Measurements from ENCODE around the gene ZCCHC7.
"Not testable (repeated sequence)": the region's sequence is repeated elsewhere in the genome, so short reads cannot be mapped to it uniquely, and the experiment has no call there.

Gene ZCCHC7

DNA sequence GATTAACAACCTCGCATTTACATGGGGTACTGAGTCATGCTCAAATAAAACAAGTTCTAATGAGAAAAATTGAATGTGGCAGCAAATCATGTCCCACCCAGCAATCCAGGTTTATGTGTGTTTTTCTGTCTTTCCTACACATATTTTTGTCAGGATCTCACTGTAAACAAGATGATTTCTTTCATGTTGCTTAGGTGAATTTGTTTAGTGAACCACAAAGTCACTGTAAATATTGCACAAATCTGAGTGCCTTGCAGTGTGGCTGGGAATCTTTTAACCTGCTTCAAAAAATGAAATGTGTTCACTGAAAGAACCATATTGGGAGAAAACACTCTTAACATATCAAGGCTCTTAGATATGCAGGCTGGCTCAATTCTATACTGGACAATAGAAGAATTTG, 23.1 kb upstream of the ZCCHC7 start:
- no peak for DNase-seq (ENCODE audit: low read depth)
- no peak overlapping the region for H3K4me3 ChIP-seq (ENCODE audit: low read length)
- no peaks in the 10 kb centered on the region for H3K27me3 ChIP-seq (replicated peaks; ENCODE audit: control insufficient read depth, insufficient read depth, low read length)
- H3K4me1 ChIP-seq (ENCODE audit: control insufficient read depth, insufficient read depth, low read length): no peaks in the 10 kb centered on the region
- H3K36me3 ChIP-seq (ENCODE audit: control insufficient read depth, insufficient read depth, low read length, severe bottlenecking): no peaks in the 10 kb centered on the region
- no peak overlapping the region for H3K9ac ChIP-seq (ENCODE audit: low read length)
- no peaks in the 10 kb centered on the region for H3K9me3 ChIP-seq (ENCODE audit: control insufficient read depth, low read length)

DNA sequence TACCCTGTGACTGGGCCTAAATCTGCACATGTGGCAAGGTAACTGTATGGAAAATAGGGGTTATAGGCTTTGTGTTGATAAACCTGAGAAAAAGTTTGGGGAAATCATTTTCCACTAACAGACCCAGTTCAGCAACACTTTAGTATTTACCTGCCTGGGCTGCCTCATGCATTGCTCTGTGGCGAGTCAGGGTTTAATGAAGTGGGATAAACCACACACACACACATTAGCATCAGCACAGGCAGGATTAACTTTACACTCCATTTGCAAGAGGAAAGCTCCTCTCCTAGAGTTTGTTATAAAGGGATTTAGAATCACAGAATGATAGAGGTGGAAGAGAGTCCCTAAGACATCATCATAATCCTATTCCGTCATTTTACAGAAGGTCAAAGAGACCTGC, 20.0 kb upstream of the ZCCHC7 start:
- peaks cover 7% of the 10 kb centered on the region for H3K4me1 ChIP-seq (ENCODE audit: control insufficient read depth, insufficient read depth, low read length)
- no peak for DNase-seq (ENCODE audit: low read depth)
- H3K9ac ChIP-seq (ENCODE audit: low read length): no peak overlapping the region
- H3K27me3 ChIP-seq (replicated peaks; ENCODE audit: control insufficient read depth, insufficient read depth, low read length): no peaks in the 10 kb centered on the region
- H3K36me3 ChIP-seq (ENCODE audit: control insufficient read depth, insufficient read depth, low read length, severe bottlenecking): no peaks in the 10 kb centered on the region
- H3K9me3 ChIP-seq (ENCODE audit: control insufficient read depth, low read length): no peaks in the 10 kb centered on the region
- no peak overlapping the region for H3K4me3 ChIP-seq (ENCODE audit: low read length)

DNA sequence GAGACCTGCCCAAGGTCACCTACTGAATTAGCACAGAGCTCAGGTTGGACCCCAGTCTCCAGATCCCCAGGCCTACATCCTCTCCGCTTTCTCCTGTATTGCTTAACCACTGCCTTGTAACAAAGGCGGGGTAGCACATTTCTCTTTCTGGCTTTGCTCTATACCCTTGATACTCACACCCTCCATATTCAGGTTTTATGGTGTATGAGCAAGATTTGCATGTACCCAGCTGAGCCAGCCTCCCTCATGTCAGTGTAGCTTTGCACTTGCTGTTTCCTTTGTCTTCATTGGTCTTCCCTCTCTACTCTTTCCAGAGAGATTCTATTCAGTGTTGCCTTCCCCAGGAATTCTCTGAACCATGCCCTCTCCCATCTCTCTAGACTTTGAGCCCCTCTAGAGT, 19.6 kb upstream of the ZCCHC7 start:
- no peaks in the 10 kb centered on the region for H3K9me3 ChIP-seq (ENCODE audit: control insufficient read depth, low read length)
- no peak for DNase-seq (ENCODE audit: low read depth)

DNA sequence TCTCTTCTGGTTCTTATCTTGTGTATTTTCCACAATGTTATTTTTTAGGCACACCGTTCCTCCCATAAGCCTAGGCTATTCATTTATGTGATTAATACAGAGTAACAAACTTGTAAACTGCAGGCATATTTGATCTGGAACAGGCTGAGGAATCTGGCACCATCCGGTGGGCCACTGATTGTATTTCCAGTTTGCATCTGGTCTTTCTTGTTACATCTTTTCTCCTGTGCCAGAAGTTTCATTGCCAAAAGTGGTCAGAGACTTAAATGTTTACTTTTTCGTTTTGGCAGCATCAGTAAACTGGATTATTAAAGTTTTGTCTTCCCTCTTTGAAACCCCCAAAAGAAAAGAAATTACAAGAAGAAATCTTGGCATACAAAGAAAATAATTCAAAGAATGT, 17.9 kb upstream of the ZCCHC7 start:
- Histone ChIP-seq H3K4me3 (ENCODE audit: low read length) (no peak overlapping the region), H3K27me3 (replicated peaks; ENCODE audit: control insufficient read depth, insufficient read depth, low read length) (no peaks in the 10 kb centered on the region), H3K9me3 (ENCODE audit: control insufficient read depth, low read length) (no peaks in the 10 kb centered on the region), H3K9ac (ENCODE audit: low read length) (no peak overlapping the region), H3K36me3 (ENCODE audit: control insufficient read depth, insufficient read depth, low read length, severe bottlenecking) (no peaks in the 10 kb centered on the region), H3K4me1 (ENCODE audit: control insufficient read depth, insufficient read depth, low read length) (peaks cover 7% of the 10 kb centered on the region)
- DNase-seq (ENCODE audit: low read depth): no peak

More for the DNA sequence above, 19.6 kb upstream of the ZCCHC7 start:
- Histone ChIP-seq H3K36me3 (ENCODE audit: control insufficient read depth, insufficient read depth, low read length, severe bottlenecking) (no peaks in the 10 kb centered on the region), H3K27me3 (replicated peaks; ENCODE audit: control insufficient read depth, insufficient read depth, low read length) (no peaks in the 10 kb centered on the region), H3K9ac (ENCODE audit: low read length) (no peak overlapping the region), H3K4me3 (ENCODE audit: low read length) (no peak overlapping the region), H3K4me1 (ENCODE audit: control insufficient read depth, insufficient read depth, low read length) (peaks cover 7% of the 10 kb centered on the region)

DNA sequence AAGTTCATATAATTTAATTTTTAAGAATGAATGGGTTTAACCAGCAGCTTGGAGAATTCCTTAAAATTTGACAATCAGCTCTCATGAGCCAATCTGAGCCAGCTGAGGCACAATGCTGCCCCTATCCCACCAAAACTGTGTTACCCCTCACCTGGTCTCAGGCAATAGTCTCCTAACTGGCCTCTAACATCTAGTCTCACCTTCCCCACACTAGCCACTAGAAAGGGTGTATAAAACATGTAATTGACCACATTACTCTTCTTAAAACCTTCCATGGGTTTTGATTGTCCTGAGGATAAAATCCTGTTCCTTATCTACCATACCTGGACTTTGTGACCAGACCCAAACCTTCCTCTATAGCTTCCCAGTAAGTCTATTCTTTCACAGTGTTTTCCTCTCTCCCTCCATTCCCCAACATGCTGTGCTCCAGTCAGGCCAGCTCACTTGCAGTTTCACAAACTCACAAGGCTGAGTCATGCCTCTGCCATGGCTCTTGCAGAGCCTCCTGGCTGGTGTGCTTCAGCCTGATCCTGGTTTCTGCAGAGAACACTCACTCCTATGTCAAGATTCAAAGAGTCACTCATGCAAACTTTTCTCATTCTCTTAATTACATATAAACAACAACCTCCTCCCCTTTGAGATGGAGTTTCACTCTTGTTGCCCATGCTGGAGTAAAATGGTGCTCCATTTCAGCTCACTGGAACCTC, 16.0 kb upstream of the ZCCHC7 start:
- H3K9ac ChIP-seq (ENCODE audit: low read length): peak overlapping the region; percentile 48
- H3K9me3 ChIP-seq (ENCODE audit: control insufficient read depth, low read length): peaks cover 5% of the 10 kb centered on the region

DNA sequence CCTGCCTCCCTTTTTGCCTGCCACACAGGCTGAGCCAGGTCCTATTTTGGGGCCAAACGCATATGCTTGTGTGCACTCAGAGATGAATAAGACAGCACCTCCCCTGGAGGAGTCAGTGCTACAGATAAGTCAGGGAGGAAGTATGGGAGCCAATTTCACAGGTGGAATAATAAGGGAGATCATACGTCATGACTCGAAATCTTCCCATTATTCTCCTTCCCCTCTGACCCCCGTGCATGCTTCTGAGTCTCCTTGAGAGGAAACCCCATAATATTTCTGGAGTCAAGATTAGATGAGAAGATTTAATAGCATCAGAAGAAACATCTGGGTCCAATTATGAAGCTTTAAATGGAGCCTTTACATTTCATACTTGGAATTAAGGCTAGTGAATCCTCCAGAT, 15.1 kb upstream of the ZCCHC7 start:
- peaks cover 7% of the 10 kb centered on the region for H3K4me1 ChIP-seq (ENCODE audit: control insufficient read depth, insufficient read depth, low read length)

More for the DNA sequence above, 16.0 kb upstream of the ZCCHC7 start:
- Histone ChIP-seq H3K4me1 (ENCODE audit: control insufficient read depth, insufficient read depth, low read length) (peaks cover 7% of the 10 kb centered on the region), H3K27me3 (replicated peaks; ENCODE audit: control insufficient read depth, insufficient read depth, low read length) (no peaks in the 10 kb centered on the region), H3K36me3 (ENCODE audit: control insufficient read depth, insufficient read depth, low read length, severe bottlenecking) (no peaks in the 10 kb centered on the region), H3K4me3 (ENCODE audit: low read length) (no peak overlapping the region)
- peak; percentile 77 for DNase-seq (ENCODE audit: low read depth)

DNA sequence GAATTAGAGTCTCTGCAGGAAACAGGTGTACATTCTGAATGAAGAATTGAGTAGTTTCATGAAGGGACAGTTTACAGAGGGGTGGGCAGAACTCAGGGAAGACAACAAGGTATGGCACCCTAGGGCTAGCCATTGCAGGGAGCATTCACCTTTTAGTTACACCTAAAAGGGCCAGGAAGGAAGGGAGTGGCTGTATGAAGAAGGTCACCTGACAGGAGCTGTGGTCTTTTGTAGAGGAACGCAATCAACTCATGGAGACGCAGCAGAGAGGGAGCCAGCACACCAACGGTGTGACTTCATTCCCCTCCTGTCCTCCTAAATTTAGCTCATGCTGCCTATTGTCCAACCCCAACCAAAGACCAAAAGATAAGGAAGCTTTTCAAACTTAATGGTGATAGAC, 12.7 kb upstream of the ZCCHC7 start:
- H3K9me3 ChIP-seq (ENCODE audit: control insufficient read depth, low read length): peaks cover 5% of the 10 kb centered on the region
- DNase-seq (ENCODE audit: low read depth): no peak
- H3K4me1 ChIP-seq (ENCODE audit: control insufficient read depth, insufficient read depth, low read length): peaks cover 7% of the 10 kb centered on the region
- no peaks in the 10 kb centered on the region for H3K27me3 ChIP-seq (replicated peaks; ENCODE audit: control insufficient read depth, insufficient read depth, low read length)
- H3K36me3 ChIP-seq (ENCODE audit: control insufficient read depth, insufficient read depth, low read length, severe bottlenecking): no peaks in the 10 kb centered on the region
- no peak overlapping the region for H3K4me3 ChIP-seq (ENCODE audit: low read length)
- no peak overlapping the region for H3K9ac ChIP-seq (ENCODE audit: low read length)

More for the DNA sequence above, 15.1 kb upstream of the ZCCHC7 start:
- no peak overlapping the region for H3K9ac ChIP-seq (ENCODE audit: low read length)
- H3K27me3 ChIP-seq (replicated peaks; ENCODE audit: control insufficient read depth, insufficient read depth, low read length): no peaks in the 10 kb centered on the region
- peak; percentile 27 for DNase-seq (ENCODE audit: low read depth)
- H3K4me3 ChIP-seq (ENCODE audit: low read length): no peak overlapping the region
- H3K36me3 ChIP-seq (ENCODE audit: control insufficient read depth, insufficient read depth, low read length, severe bottlenecking): no peaks in the 10 kb centered on the region
- H3K9me3 ChIP-seq (ENCODE audit: control insufficient read depth, low read length): peaks cover 5% of the 10 kb centered on the region

DNA sequence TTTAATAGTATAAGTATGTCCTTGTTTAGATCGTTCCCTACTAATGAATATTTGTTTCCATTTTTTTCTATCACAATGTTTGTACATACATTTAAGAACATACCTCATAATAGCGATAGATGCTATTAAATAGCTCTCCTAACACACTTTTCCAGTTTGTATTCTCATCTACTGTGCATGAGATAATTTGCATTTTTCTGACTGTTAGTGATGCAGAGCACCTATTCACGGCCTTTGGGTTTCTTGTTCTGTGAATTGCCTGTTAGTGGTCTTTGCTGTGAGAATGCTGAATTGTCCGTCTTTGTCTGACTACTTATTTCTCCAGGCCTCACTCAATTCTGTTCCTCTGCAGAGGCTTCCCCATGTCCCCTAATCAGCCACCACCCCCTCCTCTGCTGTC, 5.9 kb upstream of the ZCCHC7 start:
- H3K36me3 ChIP-seq (ENCODE audit: control insufficient read depth, insufficient read depth, low read length, severe bottlenecking); DNase-seq (ENCODE audit: low read depth); H3K4me1 ChIP-seq (ENCODE audit: control insufficient read depth, insufficient read depth, low read length); H3K9ac ChIP-seq (ENCODE audit: low read length); H3K4me3 ChIP-seq (ENCODE audit: low read length); H3K9me3 ChIP-seq (ENCODE audit: control insufficient read depth, low read length); H3K27me3 ChIP-seq (replicated peaks; ENCODE audit: control insufficient read depth, insufficient read depth, low read length): not testable (repeated sequence)

DNA sequence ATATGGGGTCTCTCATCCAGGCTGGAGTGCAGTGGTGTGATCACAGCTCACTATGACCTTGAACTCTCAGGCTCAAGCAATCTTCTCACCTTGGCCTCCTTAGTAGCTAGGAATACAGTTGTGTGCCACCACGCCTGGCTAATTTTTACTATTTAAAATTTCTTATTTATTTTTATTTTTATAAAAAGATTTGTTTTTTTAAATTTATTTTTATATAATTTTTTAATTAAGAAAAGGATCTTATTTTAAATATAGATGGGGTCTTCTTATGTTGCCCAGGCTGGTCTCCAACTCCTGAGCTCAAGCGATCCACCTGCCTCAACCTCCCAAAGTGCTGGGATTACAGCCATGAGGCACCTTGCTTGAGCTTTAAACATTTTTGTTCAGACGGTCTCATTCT, 2.4 kb upstream of the ZCCHC7 start:
- Histone ChIP-seq H3K9me3 (ENCODE audit: control insufficient read depth, low read length) (no peaks in the 10 kb centered on the region), H3K4me1 (ENCODE audit: control insufficient read depth, insufficient read depth, low read length) (peaks cover 13% of the 10 kb centered on the region), H3K27me3 (replicated peaks; ENCODE audit: control insufficient read depth, insufficient read depth, low read length) (no peaks in the 10 kb centered on the region), H3K9ac (ENCODE audit: low read length) (no peak overlapping the region), H3K4me3 (ENCODE audit: low read length) (no peak overlapping the region), H3K36me3 (ENCODE audit: control insufficient read depth, insufficient read depth, low read length, severe bottlenecking) (no peaks in the 10 kb centered on the region)
- DNase-seq (ENCODE audit: low read depth): no peak

DNA sequence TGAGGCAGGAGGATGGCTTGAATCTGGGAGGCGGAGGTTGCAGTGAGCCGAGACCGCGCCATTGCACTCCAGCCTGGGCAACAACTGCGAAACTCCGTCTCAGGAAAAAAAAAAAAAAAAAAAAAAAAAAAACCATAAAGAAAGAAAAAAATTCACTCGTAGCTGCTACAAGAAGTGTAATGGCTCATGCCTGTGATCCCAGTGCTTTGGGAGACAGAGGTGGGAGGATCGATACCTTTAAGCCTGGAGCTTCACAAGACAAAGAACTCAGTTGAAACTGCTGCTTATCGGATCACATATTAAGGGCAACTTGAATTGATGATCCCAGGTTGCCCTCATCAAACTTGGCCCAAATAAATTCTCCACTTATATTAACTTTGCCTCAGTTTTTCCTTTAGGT, 1.0 kb upstream of the ZCCHC7 start:
- no peaks in the 10 kb centered on the region for H3K36me3 ChIP-seq (ENCODE audit: control insufficient read depth, insufficient read depth, low read length, severe bottlenecking)
- no peaks in the 10 kb centered on the region for H3K9me3 ChIP-seq (ENCODE audit: control insufficient read depth, low read length)
- H3K4me1 ChIP-seq (ENCODE audit: control insufficient read depth, insufficient read depth, low read length): peaks cover 13% of the 10 kb centered on the region
- peak overlapping the region; percentile 86 for H3K4me3 ChIP-seq (ENCODE audit: low read length)
- H3K27me3 ChIP-seq (replicated peaks; ENCODE audit: control insufficient read depth, insufficient read depth, low read length): no peaks in the 10 kb centered on the region
- DNase-seq (ENCODE audit: low read depth): no peak
- H3K9ac ChIP-seq (ENCODE audit: low read length): peak overlapping the region; percentile 93

DNA sequence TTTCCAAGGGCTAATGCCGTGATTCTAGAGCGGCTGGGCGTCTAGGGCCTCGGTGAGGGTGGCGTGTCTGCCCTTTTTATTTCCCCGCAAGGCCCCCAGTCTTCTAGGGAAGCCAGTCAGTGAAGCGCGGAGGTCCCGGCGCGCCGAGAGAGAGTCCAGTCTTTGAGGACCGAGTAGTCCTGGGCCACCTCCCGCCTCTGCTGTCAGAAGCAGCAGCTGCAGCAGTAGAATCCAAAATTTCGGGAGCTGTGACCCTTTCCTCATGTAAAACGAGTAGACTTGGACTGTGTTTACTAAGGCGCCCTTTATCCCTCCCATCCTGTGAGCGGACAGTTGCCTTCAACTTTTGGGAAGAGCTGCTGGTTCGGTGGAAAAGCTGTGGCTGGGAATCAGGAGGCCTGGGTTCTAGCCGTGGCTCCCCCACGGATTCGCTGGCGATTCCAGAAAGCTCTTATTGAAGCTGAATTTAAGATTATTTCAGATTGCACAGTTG, 515 bp downstream of the ZCCHC7 start:
- H3K9ac ChIP-seq (ENCODE audit: low read length): peak overlapping the region; percentile 93
- H3K4me1 ChIP-seq (ENCODE audit: control insufficient read depth, insufficient read depth, low read length): peaks cover 13% of the 10 kb centered on the region
- DNase-seq (ENCODE audit: low read depth): peak; percentile 63
- not testable (repeated sequence) for H3K36me3 ChIP-seq (ENCODE audit: control insufficient read depth, insufficient read depth, low read length, severe bottlenecking); H3K9me3 ChIP-seq (ENCODE audit: control insufficient read depth, low read length); H3K27me3 ChIP-seq (replicated peaks; ENCODE audit: control insufficient read depth, insufficient read depth, low read length)
- H3K4me3 ChIP-seq (ENCODE audit: low read length): peak overlapping the region; percentile 86

DNA sequence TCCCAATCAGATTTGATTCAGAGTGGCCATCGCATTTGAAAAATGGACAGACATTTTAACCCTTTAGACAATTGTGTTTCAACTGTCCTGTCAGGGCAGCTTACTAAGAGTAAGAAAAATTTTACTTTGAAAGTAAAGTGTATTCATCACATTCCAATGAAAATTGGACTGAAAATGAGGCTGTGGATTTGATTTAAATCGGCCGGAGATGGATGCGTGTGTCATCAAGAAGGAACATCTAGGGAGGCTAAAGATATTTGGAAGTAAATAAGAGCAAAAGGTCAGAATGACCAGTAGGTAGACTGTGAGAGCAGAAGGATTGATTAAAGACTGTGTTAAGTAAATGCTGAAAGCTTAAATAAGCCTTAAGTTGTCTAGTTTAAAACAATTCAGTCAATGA, 1.5 kb downstream of the ZCCHC7 start:
- H3K4me1 ChIP-seq (ENCODE audit: control insufficient read depth, insufficient read depth, low read length): peaks cover 13% of the 10 kb centered on the region
- H3K4me3 ChIP-seq (ENCODE audit: low read length): peak overlapping the region; percentile 86
- no peaks in the 10 kb centered on the region for H3K9me3 ChIP-seq (ENCODE audit: control insufficient read depth, low read length)
- H3K36me3 ChIP-seq (ENCODE audit: control insufficient read depth, insufficient read depth, low read length, severe bottlenecking): peaks cover 7% of the 10 kb centered on the region
- no peaks in the 10 kb centered on the region for H3K27me3 ChIP-seq (replicated peaks; ENCODE audit: control insufficient read depth, insufficient read depth, low read length)
- peak; percentile 54 for DNase-seq (ENCODE audit: low read depth)
- peak overlapping the region; percentile 93 for H3K9ac ChIP-seq (ENCODE audit: low read length)

Data from adipocyte (in vitro differentiated cells).